Hepatocyte (in vitro differentiated cells): ENCODE data around the gene ADGRG4. TPM values are rescaled to one million over a fixed set of nuclear protein-coding genes. Genes with fewer than 3 reads are reported as not detected.

Experiments
- DNase-seq: peaks from one replicate; pipeline ENCODE4 v3.0.0-alpha.2; 2016; ENCODE audit warnings: low spot score
- H2AFZ ChIP-seq: fragments of 200-600 bp; sonication (generic); 2 replicates; pipeline ENCODE4 v1.6.0; 2016; ENCODE audit warnings: antibody characterized with exemption, mild to moderate bottlenecking
- H3K27ac ChIP-seq: fragments of 200-600 bp; sonication (generic); 2 replicates; pipeline ENCODE4 v1.5.1; 2016; ENCODE audit warnings: mild to moderate bottlenecking
- H3K27me3 ChIP-seq: fragments of 200-600 bp; sonication (generic); 2 replicates; pipeline ENCODE4 v1.6.1; 2016
- H3K36me3 ChIP-seq: fragments of 200-600 bp; sonication (generic); replicated peaks from 2 replicates; pipeline ENCODE4 v1.5.1; 2016; ENCODE audit warnings: low read depth; ENCODE audit not compliant: insufficient read depth
- H3K4me1 ChIP-seq: fragments of 200-600 bp; sonication (generic); 2 replicates; pipeline ENCODE4 v1.5.1; 2016; ENCODE audit warnings: mild to moderate bottlenecking, moderate library complexity; ENCODE audit not compliant: insufficient read depth
- H3K4me2 ChIP-seq: fragments of 200-600 bp; sonication (generic); 2 replicates; pipeline ENCODE4 v1.6.0; 2016
- H3K4me3 ChIP-seq: fragments of 200-600 bp; sonication (generic); 2 replicates; pipeline ENCODE4 v1.5.1; 2016; ENCODE audit warnings: mild to moderate bottlenecking
- H3K79me2 ChIP-seq: fragments of 200-600 bp; sonication (generic); 2 replicates; pipeline ENCODE4 v1.6.0; 2017; ENCODE audit warnings: mild to moderate bottlenecking
- H3K9me2 ChIP-seq: fragments of 200-600 bp; sonication (generic); replicated peaks from 2 replicates; pipeline ENCODE4 v1.6.0; 2017; ENCODE audit warnings: mild to moderate bottlenecking; ENCODE audit not compliant: insufficient read depth
- H3K9me3 ChIP-seq: fragments of 200-600 bp; sonication (generic); 2 replicates; pipeline ENCODE4 v1.5.1; 2016; ENCODE audit warnings: low read depth, mild to moderate bottlenecking
- H4K20me1 ChIP-seq: fragments of 200-600 bp; sonication (generic); 2 replicates; pipeline ENCODE4 v1.6.0; 2016; ENCODE audit warnings: mild to moderate bottlenecking; ENCODE audit not compliant: insufficient read depth, poor library complexity, severe bottlenecking
- CTCF ChIP-seq: fragments of 200-600 bp; sonication (generic); IDR thresholded peaks from 2 replicates; pipeline ENCODE4 v1.5.1; 2016; ENCODE audit warnings: antibody characterized with exemption, mild to moderate bottlenecking; ENCODE audit not compliant: poor library complexity
- EZH2 ChIP-seq: fragments of 200-600 bp; sonication (generic); IDR thresholded peaks from 2 replicates; pipeline ENCODE4 v1.6.1; 2016; ENCODE audit warnings: antibody characterized with exemption, mild to moderate bottlenecking, borderline replicate concordance
- EZH2phosphoT487 ChIP-seq: fragments of 200-600 bp; sonication (generic); IDR thresholded peaks from one replicate; pipeline ENCODE4 v1.6.1; 2018; ENCODE audit warnings: antibody characterized with exemption, mild to moderate bottlenecking, low read depth, moderate library complexity; ENCODE audit not compliant: unreplicated experiment, severe bottlenecking
- WGBS: methylation state at CpG from one replicate; pipeline ENCODE4 v1.1.6; 2016; ENCODE audit warnings: low lambda C conversion rate; ENCODE audit errors: missing lambda C conversion rate; 5-methylcytosine and 5-hydroxymethylcytosine counted together
- polyA plus RNA-seq: library from polyadenylated mRNA; unstranded; fragments of >200 nt; fragmentation: Nextera tagmentation; extraction: Ambion mirVana; gene quantifications from 2 replicates; pipeline ENCODE4 v1.2.1, GENCODE V29; 2016
- total RNA-seq: library from RNA; depleted of rRNA; stranded (reverse); fragments of >200 nt; gene quantifications from 2 replicates; pipeline ENCODE4 v1.2.3, GENCODE V29; 2014

Gene ADGRG4
- total and polyA plus RNA-seq, 2 experiments from 2014 or later = 0.27 TPM; not detected in 1

GRCh38 chrX:136291824-136292223 is 8.9 kb upstream of the ADGRG4 start:
- no peak for TF ChIP-seq EZH2phosphoT487
- no peak for TF ChIP-seq EZH2
- TF ChIP-seq CTCF = no peak
- H3K9me3 ChIP-seq = no peaks in the 10 kb centered on the region
- H3K27ac ChIP-seq = no peak overlapping the region
- no peaks in the 10 kb centered on the region for H3K79me2 ChIP-seq
- no peaks in the 10 kb centered on the region for H4K20me1 ChIP-seq
- H3K4me3 ChIP-seq = no peak overlapping the region
- no peak overlapping the region for H2AFZ ChIP-seq
- DNase-seq = no peak
- H3K4me1 ChIP-seq = no peaks in the 10 kb centered on the region
- no peaks in the 10 kb centered on the region for H3K36me3 ChIP-seq
- no peaks in the 10 kb centered on the region for H3K27me3 ChIP-seq
- H3K9me2 ChIP-seq = no peaks in the 10 kb centered on the region
- H3K4me2 ChIP-seq = no peak overlapping the region
- 73% methylated on average over 2 of the region's 2 CpGs for WGBS

DNA sequence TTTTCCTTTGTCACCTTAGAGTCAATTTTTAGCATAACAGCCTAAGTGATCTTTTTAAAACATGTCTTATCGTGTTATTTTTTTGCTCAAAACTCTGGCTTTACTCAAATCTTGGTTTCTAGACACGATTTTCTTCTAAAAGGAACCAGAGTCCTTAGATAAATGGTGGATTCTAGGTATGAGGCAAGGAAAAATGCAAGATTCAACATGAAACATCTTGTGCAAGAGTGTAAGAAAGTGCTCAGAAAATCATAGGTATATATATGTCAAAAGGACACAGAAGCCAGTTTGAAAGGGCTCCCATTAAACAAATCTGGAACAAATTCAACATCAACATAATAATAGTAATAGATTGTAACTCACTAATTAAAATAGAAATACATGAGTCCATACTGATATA is 8.1 kb upstream of the ADGRG4 start:
- DNase-seq = no peak

GRCh38 chrX:136295380-136295779 is 5.4 kb upstream of the ADGRG4 start:
- no peaks in the 10 kb centered on the region for H3K79me2 ChIP-seq
- H3K4me1 ChIP-seq = no peaks in the 10 kb centered on the region
- H3K9me2 ChIP-seq = no peaks in the 10 kb centered on the region
- H3K4me3 ChIP-seq = no peak overlapping the region
- no peak for DNase-seq
- WGBS = 90% methylated on average over 8 of the region's 8 CpGs
- no peaks in the 10 kb centered on the region for H3K27me3 ChIP-seq
- no peak overlapping the region for H3K4me2 ChIP-seq
- H3K36me3 ChIP-seq = no peaks in the 10 kb centered on the region
- H2AFZ ChIP-seq = no peak overlapping the region
- H4K20me1 ChIP-seq = no peaks in the 10 kb centered on the region
- no peak overlapping the region for H3K27ac ChIP-seq
- H3K9me3 ChIP-seq = no peaks in the 10 kb centered on the region
- TF ChIP-seq EZH2 (no peak), EZH2phosphoT487 (no peak), CTCF (no peak)

More for the DNA sequence above, 8.1 kb upstream of the ADGRG4 start:
- no peak overlapping the region for H2AFZ ChIP-seq
- H4K20me1 ChIP-seq = no peaks in the 10 kb centered on the region
- no peaks in the 10 kb centered on the region for H3K27me3 ChIP-seq
- no peaks in the 10 kb centered on the region for H3K4me1 ChIP-seq
- WGBS = 56% methylated on average over 2 of the region's 2 CpGs
- no peak overlapping the region for H3K4me3 ChIP-seq
- TF ChIP-seq EZH2phosphoT487 = no peak
- no peak for TF ChIP-seq CTCF
- no peak for TF ChIP-seq EZH2
- H3K4me2 ChIP-seq = no peak overlapping the region
- no peaks in the 10 kb centered on the region for H3K9me3 ChIP-seq
- H3K27ac ChIP-seq = no peak overlapping the region
- H3K9me2 ChIP-seq = no peaks in the 10 kb centered on the region
- H3K79me2 ChIP-seq = no peaks in the 10 kb centered on the region
- H3K36me3 ChIP-seq = no peaks in the 10 kb centered on the region

GRCh38 chrX:136303041-136303440 is 2.3 kb downstream of the ADGRG4 start:
- Histone ChIP-seq H3K9me3 (no peaks in the 10 kb centered on the region), H3K36me3 (no peaks in the 10 kb centered on the region), H3K27me3 (no peaks in the 10 kb centered on the region), H3K4me2 (no peak overlapping the region), H3K4me1 (no peaks in the 10 kb centered on the region), H3K27ac (no peak overlapping the region), H3K9me2 (no peaks in the 10 kb centered on the region), H3K4me3 (no peak overlapping the region), H3K79me2 (no peaks in the 10 kb centered on the region), H2AFZ (no peak overlapping the region), H4K20me1 (no peaks in the 10 kb centered on the region)
- DNase-seq = no peak
- 78% methylated on average over 3 of the region's 3 CpGs for WGBS
- TF ChIP-seq CTCF (no peak), EZH2 (no peak), EZH2phosphoT487 (no peak)
